ENCODE measurements around the gene ASXL1.
A peak's percentile ranks its signal among the peaks of the same experiment; 100 is the strongest.

The ASXL1 gene

GRCh38 chr20:32411955-32412706, 54.0 kb downstream of the ASXL1 start:
- peak overlapping the region; percentile 58 for H3K27ac ChIP-seq (ENCODE audit: low read depth, low read length, poor library complexity, severe bottlenecking)
- H3K79me2 ChIP-seq (ENCODE audit: insufficient read depth, low read length): peaks cover 72% of the 10 kb centered on the region
- no peaks in the 10 kb centered on the region for H4K20me1 ChIP-seq (ENCODE audit: insufficient read depth, low read length)
- TF ChIP-seq CTCF (IDR thresholded peaks at IDR 0.05; ENCODE audit: low read length) (no peak), EZH2 (IDR thresholded peaks at IDR 0.05; ENCODE audit: borderline replicate concordance, low read length) (no peak)
- peaks cover 3% of the 10 kb centered on the region; the same call in 1 of the 2 replicates for H3F3A ChIP-seq (ENCODE audit: insufficient read depth, low read length)
- H3K4me2 ChIP-seq (ENCODE audit: low read length): peak overlapping the region; percentile 24; the same call in 1 of the 2 replicates
- H3K27me3 ChIP-seq (ENCODE audit: insufficient read depth, low read length): no peaks in the 10 kb centered on the region
- no peaks in the 10 kb centered on the region for H3K9me2 ChIP-seq (ENCODE audit: low read depth, low read length)
- H3K9me3 ChIP-seq (ENCODE audit: low read length): no peaks in the 10 kb centered on the region
- peaks cover 28% of the 10 kb centered on the region for H3K4me1 ChIP-seq (ENCODE audit: insufficient read depth, low read length, severe bottlenecking)
- no peak overlapping the region for H3K9ac ChIP-seq (ENCODE audit: low read length)
- H3K36me3 ChIP-seq (ENCODE audit: insufficient read depth, low read length): peaks cover 52% of the 10 kb centered on the region
- H3K4me3 ChIP-seq (ENCODE audit: low read depth, low read length, poor library complexity, severe bottlenecking): no peak overlapping the region
- H2AFZ ChIP-seq (ENCODE audit: low read length): no peak overlapping the region

DNA sequence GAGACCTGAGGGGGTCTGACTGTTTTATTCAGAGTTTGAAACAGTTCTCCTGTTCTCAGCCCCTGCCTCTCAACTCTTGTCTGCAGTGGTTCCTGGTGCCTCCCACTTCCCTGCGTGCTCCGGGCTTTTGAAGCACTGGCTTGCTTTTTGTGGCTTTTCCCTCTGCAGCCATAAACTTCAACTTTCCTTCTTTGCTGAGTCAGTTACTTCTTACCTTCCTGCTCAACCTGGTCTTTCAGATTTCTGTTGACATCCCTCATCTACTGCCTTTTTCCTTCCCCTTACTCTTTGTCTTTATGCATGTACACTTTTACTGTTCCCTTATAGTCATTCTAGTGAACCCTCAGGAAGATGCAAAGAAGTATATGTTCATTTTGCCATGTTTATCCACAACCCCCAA, 57.4 kb downstream of the ASXL1 start:
- peaks cover 24% of the 10 kb centered on the region for H3K4me1 ChIP-seq (ENCODE audit: insufficient read depth, low read length, severe bottlenecking)
- no peak overlapping the region for H3K27ac ChIP-seq (ENCODE audit: low read depth, low read length, poor library complexity, severe bottlenecking)
- no peaks in the 10 kb centered on the region for H3K9me3 ChIP-seq (ENCODE audit: low read length)
- peaks cover 30% of the 10 kb centered on the region for H3K36me3 ChIP-seq (ENCODE audit: insufficient read depth, low read length)
- H3F3A ChIP-seq (ENCODE audit: insufficient read depth, low read length): no peaks in the 10 kb centered on the region
- H3K79me2 ChIP-seq (ENCODE audit: insufficient read depth, low read length): peaks cover 71% of the 10 kb centered on the region
- no peak for TF ChIP-seq CTCF (IDR thresholded peaks at IDR 0.05; ENCODE audit: low read length)
- no peaks in the 10 kb centered on the region for H3K9me2 ChIP-seq (ENCODE audit: low read depth, low read length)
- H3K4me3 ChIP-seq (ENCODE audit: low read depth, low read length, poor library complexity, severe bottlenecking): no peak overlapping the region
- H3K27me3 ChIP-seq (ENCODE audit: insufficient read depth, low read length): no peaks in the 10 kb centered on the region
- no peak overlapping the region for H3K4me2 ChIP-seq (ENCODE audit: low read length)
- no peak overlapping the region for H3K9ac ChIP-seq (ENCODE audit: low read length)
- H4K20me1 ChIP-seq (ENCODE audit: insufficient read depth, low read length): no peaks in the 10 kb centered on the region
- H2AFZ ChIP-seq (ENCODE audit: low read length): no peak overlapping the region

DNA sequence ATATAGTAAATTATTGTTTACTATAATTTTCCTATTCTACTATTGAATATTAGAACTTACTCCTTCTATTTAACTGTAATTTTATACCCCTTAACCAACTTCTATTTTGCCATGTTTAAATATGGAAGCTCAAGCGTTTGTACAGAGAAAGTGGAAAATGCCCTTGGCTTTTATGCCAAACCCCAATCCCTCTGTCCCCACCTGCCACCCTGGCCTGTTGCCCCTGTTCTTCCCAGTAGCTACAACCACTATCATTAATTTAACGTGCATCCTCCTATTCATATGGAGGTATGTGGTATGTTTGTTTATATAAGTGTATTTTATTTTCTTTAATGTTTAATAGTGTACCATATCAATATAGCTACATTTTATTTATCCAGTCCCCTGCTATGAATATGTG, 58.1 kb downstream of the ASXL1 start:
- no peak overlapping the region for H3K9ac ChIP-seq (ENCODE audit: low read length)
- no peaks in the 10 kb centered on the region for H3K27me3 ChIP-seq (ENCODE audit: insufficient read depth, low read length)
- H3K9me2 ChIP-seq (ENCODE audit: low read depth, low read length): no peaks in the 10 kb centered on the region
- H3F3A ChIP-seq (ENCODE audit: insufficient read depth, low read length): no peaks in the 10 kb centered on the region
- no peaks in the 10 kb centered on the region for H4K20me1 ChIP-seq (ENCODE audit: insufficient read depth, low read length)
- peaks cover 32% of the 10 kb centered on the region for H3K36me3 ChIP-seq (ENCODE audit: insufficient read depth, low read length)
- no peak overlapping the region for H3K4me3 ChIP-seq (ENCODE audit: low read depth, low read length, poor library complexity, severe bottlenecking)
- H3K79me2 ChIP-seq (ENCODE audit: insufficient read depth, low read length): peaks cover 74% of the 10 kb centered on the region
- peaks cover 19% of the 10 kb centered on the region for H3K4me1 ChIP-seq (ENCODE audit: insufficient read depth, low read length, severe bottlenecking)
- no peak overlapping the region for H2AFZ ChIP-seq (ENCODE audit: low read length)
- TF ChIP-seq EZH2 (IDR thresholded peaks at IDR 0.05; ENCODE audit: borderline replicate concordance, low read length): no peak
- no peak overlapping the region for H3K4me2 ChIP-seq (ENCODE audit: low read length)
- H3K9me3 ChIP-seq (ENCODE audit: low read length): no peaks in the 10 kb centered on the region
- H3K27ac ChIP-seq (ENCODE audit: low read depth, low read length, poor library complexity, severe bottlenecking): no peak overlapping the region

GRCh38 chr20:32418376-32418775, 60.2 kb downstream of the ASXL1 start:
- Histone ChIP-seq H3K79me2 (ENCODE audit: insufficient read depth, low read length) (peaks cover 63% of the 10 kb centered on the region), H3K4me1 (ENCODE audit: insufficient read depth, low read length, severe bottlenecking) (no peaks in the 10 kb centered on the region), H3K36me3 (ENCODE audit: insufficient read depth, low read length) (peaks cover 25% of the 10 kb centered on the region), H3K9me2 (ENCODE audit: low read depth, low read length) (no peaks in the 10 kb centered on the region), H3K4me2 (ENCODE audit: low read length) (no peak overlapping the region), H3K4me3 (ENCODE audit: low read depth, low read length, poor library complexity, severe bottlenecking) (no peak overlapping the region), H4K20me1 (ENCODE audit: insufficient read depth, low read length) (no peaks in the 10 kb centered on the region), H2AFZ (ENCODE audit: low read length) (no peak overlapping the region), H3K9ac (ENCODE audit: low read length) (no peak overlapping the region), H3K27me3 (ENCODE audit: insufficient read depth, low read length) (no peaks in the 10 kb centered on the region), H3K9me3 (ENCODE audit: low read length) (no peaks in the 10 kb centered on the region), H3F3A (ENCODE audit: insufficient read depth, low read length) (no peaks in the 10 kb centered on the region), H3K27ac (ENCODE audit: low read depth, low read length, poor library complexity, severe bottlenecking) (no peak overlapping the region)
- no peak for TF ChIP-seq CTCF (IDR thresholded peaks at IDR 0.05; ENCODE audit: low read length)
